Measurements from ENCODE around the gene CACUL1.
"Not testable (repeated sequence)": the region's sequence is repeated elsewhere in the genome, so short reads cannot be mapped to it uniquely, and the experiment has no call there.

The CACUL1 gene

GRCh38 chr10:118745056-118745455 lies 9.7 kb downstream of the CACUL1 start:
- H3K4me1 ChIP-seq = peaks cover 0 to 42% (median 0%) of the 10 kb centered on the region in 10 experiments; a peak in 5 of 20 replicates
- TF ChIP-seq Cebpa-rat (IDR thresholded peaks at IDR 0.05) = no peak
- no peak overlapping the region for H3K9ac ChIP-seq
- H3K9me3 ChIP-seq (replicated peaks in 1 of 11) = peaks cover 0 to 75% (median 66%) of the 10 kb centered on the region in 11 experiments; a peak in 18 of 22 replicates
- no peaks in the 10 kb centered on the region for H3K27me3 ChIP-seq
- no peak overlapping the region for H3K4me2 ChIP-seq
- H4K20me1 ChIP-seq = peaks cover 8 to 99% (median 69%) of the 10 kb centered on the region in 11 experiments; a peak in 17 of 22 replicates
- no peak overlapping the region for H3K4me3 ChIP-seq
- H3K27ac ChIP-seq = no peak overlapping the region
- peaks cover 9 to 68% (median 48%) of the 10 kb centered on the region in 11 experiments for H3K36me3 ChIP-seq

GRCh38 chr10:118744346-118744918 lies 10.3 kb downstream of the CACUL1 start:
- not testable (repeated sequence) for H3K4me2 ChIP-seq, H3K9ac ChIP-seq, H3K27me3 ChIP-seq, H3K4me3 ChIP-seq, H3K27ac ChIP-seq
- Histone ChIP-seq H3K4me1 (peaks cover 0 to 44% (median 3%) of the 10 kb centered on the region in 10 experiments; a peak in 8 of 20 replicates), H3K36me3 (peaks cover 9 to 62% (median 45%) of the 10 kb centered on the region in 11 experiments), H4K20me1 (peaks cover 1 to 99% (median 69%) of the 10 kb centered on the region in 11 experiments; a peak in 17 of 22 replicates), H3K9me3 (replicated peaks in 1 of 11) (peaks cover 0 to 75% (median 64%) of the 10 kb centered on the region in 11 experiments; a peak in 18 of 22 replicates)
- 0 out of 22 replicates have a peak, but pooled peaks of 1 of the 11 experiments have one; percentile 9 for TF ChIP-seq Cebpa-rat (IDR thresholded peaks at IDR 0.05)

- Histone ChIP-seq H3K9me3 (replicated peaks in 1 of 11) (peaks cover 0 to 64% (median 50%) of the 10 kb centered on the region in 11 experiments; a peak in 18 of 22 replicates), H3K27me3 (no peaks in the 10 kb centered on the region), H3K27ac (no peak overlapping the region), H3K9ac (no peak overlapping the region), H3K4me3 (no peak overlapping the region), H3K36me3 (peaks cover 3 to 45% (median 28%) of the 10 kb centered on the region in 11 experiments), H3K4me2 (no peak overlapping the region; a peak in 1 of 22 replicates), H3K4me1 (peaks cover 0 to 55% (median 8%) of the 10 kb centered on the region in 10 experiments; a peak in 8 of 20 replicates), H4K20me1 (peaks cover 0 to 98% (median 66%) of the 10 kb centered on the region in 11 experiments; a peak in 17 of 22 replicates)
- no peak for TF ChIP-seq Cebpa-rat (IDR thresholded peaks at IDR 0.05)
Measured at GRCh38 chr10:118742782-118743181, 12.0 kb downstream of the CACUL1 start.

- Histone ChIP-seq H4K20me1 (peaks cover 0 to 98% (median 66%) of the 10 kb centered on the region in 11 experiments; a peak in 17 of 22 replicates), H3K27ac (no peak overlapping the region), H3K9ac (no peak overlapping the region), H3K4me2 (peak overlapping the region in 2 of 11 experiments; percentile 27 to 40; a peak in 5 of 22 replicates), H3K36me3 (peaks cover 0 to 38% (median 21%) of the 10 kb centered on the region in 11 experiments; a peak in 18 of 22 replicates), H3K27me3 (no peaks in the 10 kb centered on the region), H3K9me3 (replicated peaks in 1 of 11) (peaks cover 0 to 57% (median 43%) of the 10 kb centered on the region in 11 experiments; a peak in 18 of 22 replicates), H3K4me3 (no peak overlapping the region), H3K4me1 (peaks cover 0 to 63% (median 8%) of the 10 kb centered on the region in 10 experiments; a peak in 8 of 20 replicates)
- TF ChIP-seq Cebpa-rat (IDR thresholded peaks at IDR 0.05) = no peak
Measured at GRCh38 chr10:118742032-118742431, 12.7 kb downstream of the CACUL1 start.

- H3K27ac ChIP-seq = no peak overlapping the region
- no peak overlapping the region for H3K9ac ChIP-seq
- H3K27me3 ChIP-seq = no peaks in the 10 kb centered on the region
- no peak for TF ChIP-seq Cebpa-rat (IDR thresholded peaks at IDR 0.05)
- H3K4me3 ChIP-seq = no peak overlapping the region
- H3K4me1 ChIP-seq = peaks cover 0 to 82% (median 8%) of the 10 kb centered on the region in 10 experiments; a peak in 10 of 20 replicates
- peaks cover 0 to 34% (median 18%) of the 10 kb centered on the region in 11 experiments; a peak in 14 of 22 replicates for H3K9me3 ChIP-seq (replicated peaks in 1 of 11)
- peaks cover 27 to 99% (median 77%) of the 10 kb centered on the region in 11 experiments for H4K20me1 ChIP-seq
- peaks cover 0 to 18% (median 6%) of the 10 kb centered on the region in 11 experiments; a peak in 7 of 22 replicates for H3K36me3 ChIP-seq
- peak overlapping the region in 1 of 11 experiments; percentile 22; a peak in 1 of 22 replicates for H3K4me2 ChIP-seq
Measured at GRCh38 chr10:118738406-118738805, 16.4 kb downstream of the CACUL1 start.

- no peak overlapping the region for H3K4me3 ChIP-seq
- peaks cover 0 to 86% (median 9%) of the 10 kb centered on the region in 10 experiments; a peak in 11 of 20 replicates for H3K4me1 ChIP-seq
- H3K9ac ChIP-seq = no peak overlapping the region
- H4K20me1 ChIP-seq = peaks cover 27 to 99% (median 82%) of the 10 kb centered on the region in 11 experiments
- peaks cover 0 to 14% (median 4%) of the 10 kb centered on the region in 11 experiments; a peak in 5 of 22 replicates for H3K36me3 ChIP-seq
- H3K27me3 ChIP-seq = no peaks in the 10 kb centered on the region
- peak overlapping the region in 2 of 11 experiments; percentile 19 to 22; a peak in 2 of 22 replicates for H3K4me2 ChIP-seq
- TF ChIP-seq Cebpa-rat (IDR thresholded peaks at IDR 0.05) = no peak
- H3K27ac ChIP-seq = no peak overlapping the region
- H3K9me3 ChIP-seq (replicated peaks in 1 of 11) = peaks cover 0 to 33% (median 17%) of the 10 kb centered on the region in 11 experiments; a peak in 13 of 22 replicates
Measured at GRCh38 chr10:118737603-118738302, 17.0 kb downstream of the CACUL1 start.

GRCh38 chr10:118735294-118735693 lies 19.5 kb downstream of the CACUL1 start:
- H3K9ac ChIP-seq = no peak overlapping the region
- H3K27ac ChIP-seq = no peak overlapping the region
- H3K4me1 ChIP-seq = peaks cover 22 to 91% (median 32%) of the 10 kb centered on the region in 10 experiments
- peaks cover 0 to 6% (median 0%) of the 10 kb centered on the region in 11 experiments; a peak in 2 of 22 replicates for H3K36me3 ChIP-seq
- peak overlapping the region in 2 of 11 experiments; percentile 10 to 16; a peak in 1 of 22 replicates for H3K4me2 ChIP-seq
- peaks cover 0 to 15% (median 7%) of the 10 kb centered on the region in 11 experiments; a peak in 12 of 22 replicates for H3K9me3 ChIP-seq (replicated peaks in 1 of 11)
- TF ChIP-seq Cebpa-rat (IDR thresholded peaks at IDR 0.05) = no peak
- H3K27me3 ChIP-seq = no peaks in the 10 kb centered on the region
- H4K20me1 ChIP-seq = peaks cover 36 to 98% (median 86%) of the 10 kb centered on the region in 11 experiments
- H3K4me3 ChIP-seq = no peak overlapping the region

GRCh38 chr10:118734475-118734874 lies 20.3 kb downstream of the CACUL1 start:
- peaks cover 29 to 89% (median 36%) of the 10 kb centered on the region in 10 experiments for H3K4me1 ChIP-seq
- no peaks in the 10 kb centered on the region for H3K27me3 ChIP-seq
- peaks cover 33 to 96% (median 85%) of the 10 kb centered on the region in 11 experiments; a peak in 21 of 22 replicates for H4K20me1 ChIP-seq
- H3K9me3 ChIP-seq (replicated peaks in 1 of 11) = peaks cover 0 to 7% (median 2%) of the 10 kb centered on the region in 11 experiments; a peak in 9 of 22 replicates
- H3K4me3 ChIP-seq = no peak overlapping the region
- no peak for TF ChIP-seq Cebpa-rat (IDR thresholded peaks at IDR 0.05)
- peak overlapping the region in 1 of 11 experiments; percentile 20; a peak in 1 of 22 replicates for H3K4me2 ChIP-seq
- no peak overlapping the region for H3K27ac ChIP-seq
- H3K9ac ChIP-seq = no peak overlapping the region
- H3K36me3 ChIP-seq = 0 out of 22 replicates have a peak, but pooled peaks cover 0 to 5% (median 0%) of the 10 kb centered on the region in 11 experiments

All from BLaER1 treated with 17β-estradiol and CSF1 and Interleukin-3, amounts not matched to agents 10 nM and 100 nM (cell line).